ENCODE results near the gene PCMTD2. TPM values are rescaled to one million over a fixed set of nuclear protein-coding genes. Genes with fewer than 3 reads are reported as not detected.

PCMTD2 gene
- total and polyA plus RNA-seq, 10 of the 15 experiments (the other 5 are each of a cell fraction or from before 2014, with no cell fraction given): 6.8 to 36.8 (median 16.5) TPM

- TF ChIP-seq ZBTB33 (IDR thresholded peaks at IDR 0.05) (no peak), ZNF592 (IDR thresholded peaks at IDR 0.05) (no peak), ETV6 (conservative IDR thresholded peaks at IDR 0.05 in 1 of 2, IDR thresholded peaks at IDR 0.05 in 1 of 2; ENCODE audit: borderline replicate concordance in 1 of 2, low read depth in 1 of 2) (no peak), ZNF207 (IDR thresholded peaks at IDR 0.05; ENCODE audit: borderline replicate concordance) (no peak), IKZF1 (conservative IDR thresholded peaks at IDR 0.05) (no peak; the same call in 1 of the 2 replicates), HSF1 (IDR thresholded peaks at IDR 0.05; ENCODE audit: low read depth, low read length) (no peak), CHD2 (IDR thresholded peaks at IDR 0.05; ENCODE audit: borderline replicate concordance, low read depth, low read length) (no peak), RB1 (IDR thresholded peaks at IDR 0.05; ENCODE audit: borderline replicate concordance) (no peak), NFYA (IDR thresholded peaks at IDR 0.05; ENCODE audit: borderline replicate concordance, low read depth, low read length) (no peak), BACH1 (IDR thresholded peaks at IDR 0.05; ENCODE audit: borderline replicate concordance) (no peak), EGR1 (IDR thresholded peaks at IDR 0.05; ENCODE audit: borderline replicate concordance in 1 of 2, low read depth in 2 of 2, low read length in 2 of 2) (no peak), RUNX3 (IDR thresholded peaks at IDR 0.05; ENCODE audit: low read length) (0 out of 2 replicates have a peak, but pooled peaks have one; percentile 10), HDAC6 (IDR thresholded peaks at IDR 0.05; ENCODE audit: unreplicated experiment) (no peak), JUNB (IDR thresholded peaks at IDR 0.05) (no peak), NKRF (conservative IDR thresholded peaks at IDR 0.05) (no peak), ZBTB4 (CRISPR knock-in tag; IDR thresholded peaks at IDR 0.05) (no peak)
Observed at GRCh38 chr20:64241061-64241460, 14.5 kb upstream of the PCMTD2 start (continued).

Measured in GM12878 (cell line).